Fibroblast of the conjunctiva (primary cell): ENCODE data around the gene LMX1A.

ENCODE experiments used
- DNase-seq: peaks from one replicate; pipeline ENCODE4 v3.0.0-alpha.2; 2010; ENCODE audit warnings: low read depth

Gene LMX1A

GRCh38 chr1:165367375-165367993, 11.0 kb upstream of the LMX1A start:
- peak; percentile 72 for DNase-seq

GRCh38 chr1:165365341-165365740, 8.8 kb upstream of the LMX1A start:
- peak; percentile 23 for DNase-seq

DNA sequence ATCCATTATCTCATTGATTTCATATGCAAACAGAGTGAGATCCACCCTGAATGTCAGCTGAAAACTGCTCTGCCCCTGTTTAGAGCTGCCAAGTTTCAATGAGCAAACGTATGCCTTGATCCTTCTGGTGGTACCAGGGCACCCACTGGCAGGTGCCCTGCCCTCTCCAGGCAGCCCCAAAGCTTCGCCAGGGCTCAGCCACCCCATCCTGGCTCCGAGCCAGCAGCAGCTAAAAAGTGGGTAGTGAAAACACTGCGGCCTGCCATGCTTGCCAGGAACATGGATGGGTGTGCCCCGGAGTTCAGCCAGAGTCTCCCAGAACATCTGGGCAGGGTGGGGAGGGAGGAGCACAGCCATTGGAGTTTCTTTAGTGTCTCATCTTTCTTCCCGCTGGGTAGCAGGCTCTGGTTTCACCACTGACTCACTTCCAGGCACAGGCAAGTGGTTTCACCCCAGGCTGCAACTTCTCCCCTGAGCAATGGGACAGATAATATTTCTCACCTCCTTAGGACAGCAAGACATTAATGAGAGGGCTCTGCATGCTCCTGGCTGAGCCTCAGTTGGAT, 8.1 kb upstream of the LMX1A start:
- peak; percentile 72 for DNase-seq

DNA sequence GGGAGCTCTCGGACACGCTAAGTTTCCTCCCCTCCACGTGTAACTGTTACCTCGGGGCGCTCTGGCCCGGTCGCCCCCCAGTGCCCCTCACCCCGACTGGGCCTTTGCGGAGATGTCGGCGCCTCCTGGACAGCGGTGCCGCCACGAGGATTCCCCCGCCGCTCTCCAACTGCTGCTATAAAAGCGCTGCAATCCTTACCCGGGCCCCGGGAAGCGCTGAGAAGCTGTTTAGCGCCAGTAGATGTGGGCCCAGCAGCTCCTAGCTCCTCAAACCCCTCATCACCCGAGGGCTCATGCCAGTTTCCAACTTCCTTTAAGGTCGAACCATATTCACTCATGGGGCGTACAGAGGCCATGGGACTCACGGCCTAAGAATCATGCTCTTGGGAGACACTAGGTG, 361 bp upstream of the LMX1A start:
- DNase-seq: no peak

DNA sequence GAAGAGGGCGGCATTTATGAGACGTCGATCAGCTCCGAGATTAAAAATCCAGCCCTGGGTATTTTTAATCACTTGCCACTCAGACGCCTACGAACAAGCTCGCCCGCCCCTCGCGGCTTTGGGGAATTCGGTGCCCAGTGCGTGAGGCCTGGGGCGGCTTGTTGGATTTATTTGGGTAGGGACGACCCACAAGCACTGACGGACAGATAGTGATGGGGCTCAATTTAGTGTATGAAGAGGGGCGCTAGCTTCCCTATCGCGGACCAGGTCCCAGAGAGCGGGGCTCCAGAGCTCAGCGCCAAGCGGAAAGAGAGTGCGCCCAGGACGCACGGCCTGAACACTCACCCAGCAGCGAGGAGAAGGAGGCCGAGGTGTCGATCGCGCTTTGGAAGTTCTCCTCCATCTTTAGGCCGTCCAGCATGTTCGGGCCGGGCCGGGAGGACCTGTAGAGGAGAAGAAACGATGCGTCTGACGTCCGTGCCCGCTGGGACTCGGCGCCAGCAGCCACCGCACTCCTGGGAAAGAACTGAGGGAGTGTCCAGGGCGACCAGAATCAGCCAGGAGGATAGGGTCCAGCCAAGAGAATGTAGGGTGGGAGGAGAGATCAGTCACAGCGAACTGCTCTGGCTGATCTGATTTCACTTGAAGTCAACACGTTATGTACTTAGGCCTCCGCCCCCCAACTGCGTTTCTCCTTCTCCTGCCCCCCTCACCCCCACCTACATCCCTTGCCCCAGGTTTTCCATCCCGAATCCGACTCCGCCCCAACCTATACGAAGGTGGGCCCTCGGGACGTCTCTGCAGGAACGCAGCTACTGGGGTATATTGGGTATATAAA, 1.2 kb downstream of the LMX1A start:
- DNase-seq: no peak

GRCh38 chr1:165354739-165355138, 1.8 kb downstream of the LMX1A start:
- DNase-seq: no peak

DNA sequence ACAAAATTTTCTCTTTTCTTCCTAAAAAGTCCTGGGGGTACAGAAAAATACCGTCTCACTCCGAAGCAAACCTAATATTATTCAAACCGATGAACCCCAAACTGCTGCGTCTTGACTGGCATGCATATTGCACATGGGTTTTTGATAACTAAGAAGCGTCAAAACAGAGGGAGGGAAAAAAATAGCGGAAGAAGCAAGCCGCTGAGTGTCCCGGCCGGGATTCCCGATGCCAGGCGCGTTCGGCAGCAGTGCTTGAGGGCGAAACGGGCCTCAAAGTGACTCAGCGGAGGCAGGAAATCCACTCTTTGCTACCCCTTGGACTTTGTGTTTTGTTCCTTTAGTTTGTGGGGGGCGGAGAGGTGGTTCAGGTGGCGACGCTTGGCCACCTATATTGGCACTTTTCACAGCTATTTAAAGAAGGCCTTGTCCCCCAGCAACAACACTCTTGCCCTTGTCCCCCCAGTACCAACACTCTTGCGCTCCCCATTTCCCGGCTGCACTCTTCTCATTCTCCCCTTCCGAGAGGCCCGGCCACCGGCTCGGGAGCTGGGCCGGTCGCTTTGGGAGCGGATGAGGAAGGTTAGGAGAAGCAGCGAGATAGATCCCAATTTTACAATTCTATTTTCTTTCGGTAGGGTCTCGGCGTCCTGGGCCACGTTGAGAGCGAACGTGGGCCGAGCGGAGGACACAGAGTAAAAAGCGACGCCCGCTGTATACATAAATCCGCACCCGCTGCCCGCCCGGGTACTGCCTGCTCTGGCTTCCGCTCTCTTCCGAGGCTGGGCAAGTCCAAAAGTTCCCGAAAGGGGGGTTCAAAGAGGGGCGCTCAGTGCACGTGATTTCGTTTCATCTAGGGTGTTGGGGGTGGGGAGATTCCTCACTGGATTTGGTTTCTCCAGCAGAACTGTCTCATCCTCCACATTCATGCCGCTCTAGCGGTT, 2.5 kb downstream of the LMX1A start:
- no peak for DNase-seq

GRCh38 chr1:165352442-165353293, 3.8 kb downstream of the LMX1A start:
- no peak for DNase-seq

DNA sequence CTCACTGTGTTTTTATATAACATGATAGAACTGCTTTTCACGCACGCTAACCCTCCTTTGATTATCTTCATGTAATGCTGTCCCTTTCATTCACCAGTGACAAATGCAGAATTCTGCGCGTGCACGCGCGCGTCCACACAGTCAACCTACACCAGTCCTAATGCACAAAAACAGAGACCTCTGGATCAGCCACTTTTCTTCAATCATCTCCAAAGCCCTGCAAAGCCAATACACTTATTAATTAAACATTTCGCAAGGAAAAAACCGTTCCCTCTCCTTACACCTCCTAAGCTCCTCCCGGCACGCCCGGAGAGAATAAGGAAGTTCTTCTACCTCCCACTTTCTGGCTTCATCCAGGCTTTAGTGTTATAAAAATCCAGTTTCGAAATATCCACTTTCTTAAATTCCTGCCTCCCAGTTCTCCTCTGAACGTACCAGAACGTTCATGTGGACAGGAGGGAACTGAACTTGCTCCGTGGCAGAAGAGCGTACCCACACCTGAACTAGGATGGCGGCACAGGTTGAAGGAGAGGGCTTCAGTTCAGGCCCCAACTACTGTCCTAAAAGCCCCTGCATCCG, 4.6 kb downstream of the LMX1A start:
- no peak for DNase-seq

DNA sequence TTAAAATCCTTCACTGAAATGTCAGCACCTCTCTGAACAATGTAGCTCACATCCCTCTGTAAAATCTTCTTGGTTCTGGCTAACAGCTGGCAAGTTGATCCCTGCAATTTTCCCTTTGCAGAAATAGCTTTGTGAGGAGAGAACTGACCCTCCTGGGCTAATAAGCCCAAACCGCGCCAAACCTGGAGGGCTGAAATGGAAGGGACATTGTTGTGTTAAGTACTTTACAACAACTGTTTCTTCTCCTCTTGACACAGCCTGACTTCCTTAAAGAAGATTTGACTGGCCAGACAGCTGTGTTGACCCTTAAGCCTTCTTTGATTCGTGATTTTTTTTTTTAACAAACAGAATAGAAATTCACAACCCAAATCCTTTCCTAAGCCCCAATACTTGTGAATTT, 5.7 kb downstream of the LMX1A start:
- DNase-seq: no peak

DNA sequence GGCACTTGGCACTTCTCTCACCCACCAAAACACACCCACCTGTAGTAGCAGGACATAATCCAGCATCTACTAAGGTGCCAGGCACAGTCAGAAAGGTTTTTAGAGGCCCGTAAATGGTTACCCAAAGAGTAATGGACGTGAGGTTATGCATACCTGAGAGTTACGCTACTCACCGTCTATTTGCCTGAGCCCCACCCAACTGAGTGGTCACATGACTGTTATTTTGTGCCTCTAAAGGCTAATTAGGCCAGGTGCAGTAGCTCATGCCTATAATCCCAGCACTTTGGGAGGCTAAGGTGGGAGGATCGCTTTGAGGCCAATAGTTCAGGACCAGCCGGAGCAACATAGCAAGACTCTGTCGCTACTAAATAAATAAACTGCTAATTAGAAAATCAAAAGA, 11.0 kb downstream of the LMX1A start:
- no peak for DNase-seq

DNA sequence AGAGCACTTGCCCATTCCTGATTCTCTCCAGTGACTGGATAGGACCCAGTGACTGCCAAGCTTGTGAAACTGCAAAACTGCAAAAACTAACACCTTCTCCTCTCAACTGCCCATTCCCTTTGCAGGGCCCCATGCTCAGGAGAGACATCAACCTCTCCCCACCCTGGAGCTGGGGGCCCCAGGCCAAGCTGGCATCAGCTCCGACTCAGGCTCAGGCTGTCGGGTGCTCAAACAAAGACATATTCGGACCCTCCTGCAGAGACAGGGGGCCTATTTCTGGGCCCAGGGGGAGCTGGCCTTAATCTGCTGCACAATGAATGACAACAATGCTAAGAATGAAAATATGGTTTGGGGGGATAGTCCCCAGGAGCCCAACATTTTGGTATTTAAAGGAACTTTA, 11.8 kb downstream of the LMX1A start:
- DNase-seq: no peak

DNA sequence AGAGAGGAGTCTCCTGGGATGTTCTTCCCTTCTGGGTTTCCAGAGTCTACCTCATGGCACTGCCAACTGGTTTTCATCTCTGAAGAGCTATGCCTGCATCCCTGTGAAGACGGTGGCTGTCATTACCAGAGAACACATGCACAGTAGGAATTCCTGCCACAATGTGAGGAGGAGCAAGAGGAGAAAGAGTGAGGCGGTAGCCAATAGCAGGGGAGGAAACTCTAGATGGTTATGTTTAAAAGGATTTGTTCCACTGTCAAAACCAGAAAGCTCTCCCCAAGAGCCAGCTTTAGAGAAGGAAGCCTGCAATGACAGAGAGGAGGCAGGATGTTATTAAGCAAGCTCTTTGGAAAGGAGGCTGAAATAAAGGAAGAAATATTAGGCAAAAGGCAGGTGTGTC, 12.3 kb downstream of the LMX1A start:
- no peak for DNase-seq

DNA sequence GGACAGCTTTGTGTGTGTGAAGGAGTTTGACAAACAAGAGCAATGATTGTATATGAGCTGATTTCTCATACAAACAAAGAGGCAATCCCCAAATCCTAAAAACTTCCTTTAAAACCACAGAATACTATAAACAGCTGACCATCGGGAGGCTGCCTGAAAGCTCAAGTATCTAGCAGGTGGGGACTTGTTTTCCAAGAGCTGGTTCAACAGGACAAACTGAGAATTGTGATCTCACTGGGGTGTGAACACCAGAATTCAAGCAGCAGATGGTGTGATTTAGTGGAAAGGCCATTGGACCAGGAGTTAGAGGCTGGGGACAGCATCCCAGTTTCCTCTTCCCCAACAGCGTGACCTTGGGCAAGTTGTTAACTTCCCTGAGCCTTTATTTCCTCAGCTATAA, 13.9 kb downstream of the LMX1A start:
- DNase-seq: no peak

GRCh38 chr1:165342168-165342567, 14.3 kb downstream of the LMX1A start:
- DNase-seq: no peak

- DNase-seq: no peak
Observed at GRCh38 chr1:165339164-165339563, 17.4 kb downstream of the LMX1A start.

DNA sequence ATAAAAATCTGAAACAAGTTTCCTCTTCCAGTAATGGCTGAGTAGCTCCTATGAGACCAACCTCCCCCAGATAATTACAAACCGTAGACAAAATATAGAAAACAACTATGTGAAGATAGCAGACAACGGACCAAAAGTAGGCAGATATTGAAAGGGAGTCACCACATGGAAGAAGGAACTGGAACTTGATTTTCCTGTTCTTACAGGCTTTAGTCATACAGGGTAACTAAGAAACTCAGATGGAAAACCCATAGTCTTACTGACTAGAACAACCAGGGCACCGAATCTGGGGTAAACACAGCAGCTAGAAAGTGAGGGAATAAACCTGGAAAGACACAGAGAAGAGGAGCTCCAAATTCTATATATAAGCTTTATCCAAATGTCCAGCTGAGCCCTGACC, 26.0 kb downstream of the LMX1A start:
- DNase-seq: no peak

DNA sequence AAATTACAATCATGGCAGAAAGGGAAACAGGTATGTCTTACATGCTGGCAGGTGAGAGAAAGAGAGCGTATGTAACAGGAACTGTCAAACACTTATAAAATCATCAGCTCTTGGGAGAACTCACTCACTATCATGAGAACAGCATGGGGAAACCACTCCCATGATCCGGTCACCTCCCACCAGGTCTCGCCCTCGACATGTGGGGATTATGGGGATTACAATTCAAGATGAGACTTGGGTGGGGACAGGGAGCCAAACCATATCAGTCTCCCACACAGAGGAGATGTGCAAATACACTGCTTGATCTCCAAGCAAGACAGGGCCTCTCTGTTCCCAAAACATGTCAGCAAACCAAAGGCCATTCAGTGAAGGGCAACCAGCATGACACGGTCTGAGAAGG, 27.4 kb downstream of the LMX1A start:
- no peak for DNase-seq

GRCh38 chr1:165328136-165328535, 28.4 kb downstream of the LMX1A start:
- no peak for DNase-seq

GRCh38 chr1:165327538-165327937, 29.0 kb downstream of the LMX1A start:
- DNase-seq: no peak
